GM23338 (cell line): ENCODE measurements around the gene ERN1. TPM values are rescaled to one million over a fixed set of nuclear protein-coding genes. Genes with fewer than 3 reads are reported as not detected.

Experiments
- ATAC-seq: fragments of 200-7000 bp; cut with Tn5 transposase; 3 replicates; pipeline ENCODE4 v1.9.1; 2020
- DNase-seq: peaks from one replicate; pipeline ENCODE4 v3.0.0-alpha.2; 2015; ENCODE audit warnings: low spot score
- H2AFZ ChIP-seq: fragments of 200-600 bp; sonication (generic); 2 replicates; pipeline ENCODE4 v1.8.0; 2016; ENCODE audit warnings: antibody characterized with exemption, mild to moderate bottlenecking, moderate library complexity
- H3F3A ChIP-seq: fragments of 200-600 bp; sonication (generic); replicated peaks from 2 replicates; pipeline ENCODE4 v1.8.0; 2017; ENCODE audit warnings: antibody characterized with exemption, mixed run types, low read depth
- H3K27ac ChIP-seq: fragments of 200-600 bp; sonication (generic); 2 replicates; pipeline ENCODE4 v1.6.1; 2016; ENCODE audit warnings: low read depth
- H3K27me3 ChIP-seq: fragments of 200-600 bp; sonication (generic); 2 replicates; pipeline ENCODE4 v1.8.0; 2016; ENCODE audit warnings: mild to moderate bottlenecking, mixed run types, moderate library complexity; ENCODE audit not compliant: insufficient read depth
- H3K36me3 ChIP-seq: fragments of 200-600 bp; sonication (generic); 2 replicates; pipeline ENCODE4 v1.8.0; 2016; ENCODE audit warnings: mild to moderate bottlenecking; ENCODE audit not compliant: insufficient read depth
- H3K4me1 ChIP-seq: fragments of 200-600 bp; sonication (generic); 2 replicates; pipeline ENCODE4 v1.8.0; 2016; ENCODE audit warnings: mild to moderate bottlenecking, moderate library complexity; ENCODE audit not compliant: insufficient read depth
- H3K4me2 ChIP-seq: fragments of 200-600 bp; sonication (generic); 2 replicates; pipeline ENCODE4 v1.7.1; 2017; ENCODE audit warnings: mixed run types
- H3K4me3 ChIP-seq: fragments of 200-600 bp; sonication (generic); 2 replicates; pipeline ENCODE4 v1.6.1; 2016; ENCODE audit warnings: mixed run types
- H3K79me2 ChIP-seq: fragments of 200-600 bp; sonication (generic); replicated peaks from 2 replicates; pipeline ENCODE4 v1.8.0; 2017; ENCODE audit warnings: mild to moderate bottlenecking; ENCODE audit not compliant: insufficient read depth
- H3K9me2 ChIP-seq: fragments of 200-600 bp; sonication (generic); 2 replicates; pipeline ENCODE4 v1.8.0; 2017; ENCODE audit not compliant: insufficient read depth
- H4K20me1 ChIP-seq: fragments of 200-600 bp; sonication (generic); replicated peaks from 2 replicates; pipeline ENCODE4 v1.8.0; 2017; ENCODE audit warnings: mild to moderate bottlenecking; ENCODE audit not compliant: insufficient read depth
- H3K27ac Mint-ChIP-seq: 2 replicates; pipeline ENCODE4 v1.8.0; 2020; ENCODE audit warnings: inconsistent platforms, mild to moderate bottlenecking, moderate library complexity, mixed read lengths
- H3K27me3 Mint-ChIP-seq: 3 replicates; pipeline ENCODE4 v1.8.0; 2022; ENCODE audit warnings: low read depth, mild to moderate bottlenecking, moderate library complexity, mixed read lengths, inconsistent platforms; ENCODE audit not compliant: insufficient read depth, poor library complexity
- H3K36me3 Mint-ChIP-seq: 3 replicates; pipeline ENCODE4 v1.8.0; 2021; ENCODE audit warnings: low read depth, mild to moderate bottlenecking, inconsistent platforms, moderate library complexity, mixed read lengths
- H3K4me1 Mint-ChIP-seq: 3 replicates; pipeline ENCODE4 v1.8.0; 2020; ENCODE audit warnings: mild to moderate bottlenecking, inconsistent platforms, mixed read lengths
- H3K4me3 Mint-ChIP-seq: 3 replicates; pipeline ENCODE4 v1.8.0; 2021; ENCODE audit warnings: moderate library complexity, mild to moderate bottlenecking, inconsistent platforms, mixed read lengths
- H3K9me3 Mint-ChIP-seq: 3 replicates; pipeline ENCODE4 v1.8.0; 2020; ENCODE audit warnings: moderate library complexity, mild to moderate bottlenecking, inconsistent platforms, mixed read lengths
- EZH2 ChIP-seq: fragments of 200-600 bp; sonication (generic); IDR thresholded peaks from one replicate; pipeline ENCODE4 v1.8.0; 2017; ENCODE audit warnings: antibody characterized with exemption, mild to moderate bottlenecking, low read depth; ENCODE audit not compliant: unreplicated experiment
- JUNB ChIP-seq: IDR thresholded peaks from one replicate; pipeline ENCODE4 v1.6.1; 2016; ENCODE audit warnings: antibody characterized with exemption; ENCODE audit not compliant: unreplicated experiment
- NANOG ChIP-seq: IDR thresholded peaks from 2 replicates; pipeline ENCODE4 v1.6.1; 2016; ENCODE audit warnings: antibody characterized with exemption, borderline replicate concordance
- POLR2AphosphoS5 ChIP-seq: IDR thresholded peaks from 2 replicates; pipeline ENCODE4 v1.6.1; 2016; ENCODE audit warnings: antibody characterized with exemption, low read depth
- STAT1 ChIP-seq: IDR thresholded peaks from one replicate; pipeline ENCODE4 v1.6.1; 2016; ENCODE audit warnings: antibody characterized with exemption; ENCODE audit not compliant: unreplicated experiment
- ZNF114 ChIP-seq: fragments of 250-450 bp; sonication (Bioruptor Pico); IDR thresholded peaks from 2 replicates; pipeline ENCODE4 v1.5.0; 2020; ENCODE audit warnings: mild to moderate bottlenecking, moderate library complexity
- ZNF331 ChIP-seq: fragments of 250-450 bp; sonication (Bioruptor Pico); IDR thresholded peaks from 2 replicates; pipeline ENCODE4 v1.5.0; 2020; ENCODE audit warnings: low read depth, mild to moderate bottlenecking, moderate library complexity
- polyA plus RNA-seq: library from polyadenylated mRNA; unstranded; fragments of >200 nt; fragmentation: Nextera tagmentation; extraction: Ambion mirVana; gene quantifications from 2 replicates; pipeline ENCODE4 v1.2.1, GENCODE V29; 2016
- total RNA-seq: library from RNA; depleted of rRNA; stranded (reverse); fragments of >200 nt; shearing (Covaris generic); gene quantifications from 2 replicates; pipeline ENCODE4 v1.2.3, GENCODE V29; 2014
- TF ChIP-seq, protein P1 (sequence below): IDR thresholded peaks from one replicate; pipeline ENCODE4 v1.6.1; 2018; ENCODE audit warnings: antibody characterized with exemption; ENCODE audit not compliant: unreplicated experiment
- TF ChIP-seq, protein P2 (sequence below): IDR thresholded peaks from 2 replicates; pipeline ENCODE4 v1.6.1; 2016; ENCODE audit warnings: antibody characterized with exemption
- TF ChIP-seq, protein P3 (sequence below): fragments of 250-450 bp; sonication (Bioruptor Pico); IDR thresholded peaks from 2 replicates; pipeline ENCODE4 v1.5.0; 2020; ENCODE audit warnings: mild to moderate bottlenecking, moderate library complexity

The ERN1 gene
- total and polyA plus RNA-seq, 2 experiments from 2014 or later: 5.9 to 7.5 TPM

DNA sequence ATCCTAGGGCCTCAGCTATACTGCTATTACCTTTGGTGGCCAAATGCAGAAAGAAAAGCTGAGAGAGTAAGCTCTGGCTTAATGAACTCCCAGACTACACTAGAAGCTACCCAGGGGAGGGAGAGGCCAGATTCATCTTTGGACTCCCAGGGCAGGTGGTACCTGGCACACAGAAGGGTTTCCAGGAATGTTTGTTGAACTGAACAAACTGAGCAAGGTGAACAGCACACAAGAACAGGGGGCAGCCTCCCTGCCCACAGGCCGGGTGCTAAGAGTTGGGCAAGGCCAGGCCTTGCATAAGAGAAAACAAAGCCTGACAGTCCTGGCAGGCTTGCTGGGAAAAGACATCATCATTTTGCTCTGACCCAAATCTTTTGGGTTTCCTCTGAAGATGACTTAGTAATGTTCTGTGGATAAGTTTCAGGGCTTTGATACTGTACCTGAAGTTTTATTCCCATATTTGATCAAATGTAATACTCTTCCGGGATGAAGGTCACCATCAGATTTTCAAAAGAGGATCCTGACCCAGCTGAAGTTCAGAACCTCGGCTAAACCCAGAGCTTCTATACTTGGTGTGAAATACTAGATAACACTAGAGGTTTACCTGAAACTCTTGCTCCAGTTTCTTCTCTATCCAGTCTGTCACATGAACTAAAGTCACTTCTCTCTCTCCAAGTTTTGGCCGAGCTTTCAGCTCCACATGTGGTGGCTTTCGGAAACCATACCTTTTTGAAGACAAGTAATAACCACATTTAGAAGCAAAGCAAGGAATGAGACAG is 20.5 kb upstream of the ERN1 start (continued):
- TF ChIP-seq, protein P1, sequence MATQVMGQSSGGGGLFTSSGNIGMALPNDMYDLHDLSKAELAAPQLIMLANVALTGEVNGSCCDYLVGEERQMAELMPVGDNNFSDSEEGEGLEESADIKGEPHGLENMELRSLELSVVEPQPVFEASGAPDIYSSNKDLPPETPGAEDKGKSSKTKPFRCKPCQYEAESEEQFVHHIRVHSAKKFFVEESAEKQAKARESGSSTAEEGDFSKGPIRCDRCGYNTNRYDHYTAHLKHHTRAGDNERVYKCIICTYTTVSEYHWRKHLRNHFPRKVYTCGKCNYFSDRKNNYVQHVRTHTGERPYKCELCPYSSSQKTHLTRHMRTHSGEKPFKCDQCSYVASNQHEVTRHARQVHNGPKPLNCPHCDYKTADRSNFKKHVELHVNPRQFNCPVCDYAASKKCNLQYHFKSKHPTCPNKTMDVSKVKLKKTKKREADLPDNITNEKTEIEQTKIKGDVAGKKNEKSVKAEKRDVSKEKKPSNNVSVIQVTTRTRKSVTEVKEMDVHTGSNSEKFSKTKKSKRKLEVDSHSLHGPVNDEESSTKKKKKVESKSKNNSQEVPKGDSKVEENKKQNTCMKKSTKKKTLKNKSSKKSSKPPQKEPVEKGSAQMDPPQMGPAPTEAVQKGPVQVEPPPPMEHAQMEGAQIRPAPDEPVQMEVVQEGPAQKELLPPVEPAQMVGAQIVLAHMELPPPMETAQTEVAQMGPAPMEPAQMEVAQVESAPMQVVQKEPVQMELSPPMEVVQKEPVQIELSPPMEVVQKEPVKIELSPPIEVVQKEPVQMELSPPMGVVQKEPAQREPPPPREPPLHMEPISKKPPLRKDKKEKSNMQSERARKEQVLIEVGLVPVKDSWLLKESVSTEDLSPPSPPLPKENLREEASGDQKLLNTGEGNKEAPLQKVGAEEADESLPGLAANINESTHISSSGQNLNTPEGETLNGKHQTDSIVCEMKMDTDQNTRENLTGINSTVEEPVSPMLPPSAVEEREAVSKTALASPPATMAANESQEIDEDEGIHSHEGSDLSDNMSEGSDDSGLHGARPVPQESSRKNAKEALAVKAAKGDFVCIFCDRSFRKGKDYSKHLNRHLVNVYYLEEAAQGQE: no peak
- TF ChIP-seq STAT1 (no peak), ZNF331 (no peak), POLR2AphosphoS5 (no peak)

DNA sequence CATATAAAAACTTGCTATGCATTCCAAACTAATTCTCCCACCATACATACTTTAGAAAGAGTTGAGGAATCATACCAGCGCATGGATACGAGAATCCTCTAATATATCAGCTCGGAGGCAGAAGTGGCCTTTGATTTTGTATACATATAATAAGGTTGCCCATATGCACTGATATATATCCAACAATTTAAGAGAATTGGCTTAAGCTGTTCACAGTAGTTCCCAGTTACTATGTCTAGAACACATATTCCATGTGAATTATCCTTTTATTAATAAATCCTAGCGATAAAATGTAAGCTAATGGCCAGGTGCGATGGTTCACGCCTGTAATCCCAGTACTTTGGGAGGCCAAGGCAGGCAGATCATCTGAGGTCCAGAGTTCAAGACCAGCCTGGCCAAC is 19.3 kb upstream of the ERN1 start:
- peaks cover 29% of the 10 kb centered on the region for H3K36me3 Mint-ChIP-seq
- TF ChIP-seq, protein P1: no peak
- TF ChIP-seq EZH2: no peak
- no peak for TF ChIP-seq JUNB
- TF ChIP-seq, protein P2, sequence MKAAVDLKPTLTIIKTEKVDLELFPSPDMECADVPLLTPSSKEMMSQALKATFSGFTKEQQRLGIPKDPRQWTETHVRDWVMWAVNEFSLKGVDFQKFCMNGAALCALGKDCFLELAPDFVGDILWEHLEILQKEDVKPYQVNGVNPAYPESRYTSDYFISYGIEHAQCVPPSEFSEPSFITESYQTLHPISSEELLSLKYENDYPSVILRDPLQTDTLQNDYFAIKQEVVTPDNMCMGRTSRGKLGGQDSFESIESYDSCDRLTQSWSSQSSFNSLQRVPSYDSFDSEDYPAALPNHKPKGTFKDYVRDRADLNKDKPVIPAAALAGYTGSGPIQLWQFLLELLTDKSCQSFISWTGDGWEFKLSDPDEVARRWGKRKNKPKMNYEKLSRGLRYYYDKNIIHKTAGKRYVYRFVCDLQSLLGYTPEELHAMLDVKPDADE: no peak
- no peak for TF ChIP-seq NANOG
- TF ChIP-seq, protein P3, sequence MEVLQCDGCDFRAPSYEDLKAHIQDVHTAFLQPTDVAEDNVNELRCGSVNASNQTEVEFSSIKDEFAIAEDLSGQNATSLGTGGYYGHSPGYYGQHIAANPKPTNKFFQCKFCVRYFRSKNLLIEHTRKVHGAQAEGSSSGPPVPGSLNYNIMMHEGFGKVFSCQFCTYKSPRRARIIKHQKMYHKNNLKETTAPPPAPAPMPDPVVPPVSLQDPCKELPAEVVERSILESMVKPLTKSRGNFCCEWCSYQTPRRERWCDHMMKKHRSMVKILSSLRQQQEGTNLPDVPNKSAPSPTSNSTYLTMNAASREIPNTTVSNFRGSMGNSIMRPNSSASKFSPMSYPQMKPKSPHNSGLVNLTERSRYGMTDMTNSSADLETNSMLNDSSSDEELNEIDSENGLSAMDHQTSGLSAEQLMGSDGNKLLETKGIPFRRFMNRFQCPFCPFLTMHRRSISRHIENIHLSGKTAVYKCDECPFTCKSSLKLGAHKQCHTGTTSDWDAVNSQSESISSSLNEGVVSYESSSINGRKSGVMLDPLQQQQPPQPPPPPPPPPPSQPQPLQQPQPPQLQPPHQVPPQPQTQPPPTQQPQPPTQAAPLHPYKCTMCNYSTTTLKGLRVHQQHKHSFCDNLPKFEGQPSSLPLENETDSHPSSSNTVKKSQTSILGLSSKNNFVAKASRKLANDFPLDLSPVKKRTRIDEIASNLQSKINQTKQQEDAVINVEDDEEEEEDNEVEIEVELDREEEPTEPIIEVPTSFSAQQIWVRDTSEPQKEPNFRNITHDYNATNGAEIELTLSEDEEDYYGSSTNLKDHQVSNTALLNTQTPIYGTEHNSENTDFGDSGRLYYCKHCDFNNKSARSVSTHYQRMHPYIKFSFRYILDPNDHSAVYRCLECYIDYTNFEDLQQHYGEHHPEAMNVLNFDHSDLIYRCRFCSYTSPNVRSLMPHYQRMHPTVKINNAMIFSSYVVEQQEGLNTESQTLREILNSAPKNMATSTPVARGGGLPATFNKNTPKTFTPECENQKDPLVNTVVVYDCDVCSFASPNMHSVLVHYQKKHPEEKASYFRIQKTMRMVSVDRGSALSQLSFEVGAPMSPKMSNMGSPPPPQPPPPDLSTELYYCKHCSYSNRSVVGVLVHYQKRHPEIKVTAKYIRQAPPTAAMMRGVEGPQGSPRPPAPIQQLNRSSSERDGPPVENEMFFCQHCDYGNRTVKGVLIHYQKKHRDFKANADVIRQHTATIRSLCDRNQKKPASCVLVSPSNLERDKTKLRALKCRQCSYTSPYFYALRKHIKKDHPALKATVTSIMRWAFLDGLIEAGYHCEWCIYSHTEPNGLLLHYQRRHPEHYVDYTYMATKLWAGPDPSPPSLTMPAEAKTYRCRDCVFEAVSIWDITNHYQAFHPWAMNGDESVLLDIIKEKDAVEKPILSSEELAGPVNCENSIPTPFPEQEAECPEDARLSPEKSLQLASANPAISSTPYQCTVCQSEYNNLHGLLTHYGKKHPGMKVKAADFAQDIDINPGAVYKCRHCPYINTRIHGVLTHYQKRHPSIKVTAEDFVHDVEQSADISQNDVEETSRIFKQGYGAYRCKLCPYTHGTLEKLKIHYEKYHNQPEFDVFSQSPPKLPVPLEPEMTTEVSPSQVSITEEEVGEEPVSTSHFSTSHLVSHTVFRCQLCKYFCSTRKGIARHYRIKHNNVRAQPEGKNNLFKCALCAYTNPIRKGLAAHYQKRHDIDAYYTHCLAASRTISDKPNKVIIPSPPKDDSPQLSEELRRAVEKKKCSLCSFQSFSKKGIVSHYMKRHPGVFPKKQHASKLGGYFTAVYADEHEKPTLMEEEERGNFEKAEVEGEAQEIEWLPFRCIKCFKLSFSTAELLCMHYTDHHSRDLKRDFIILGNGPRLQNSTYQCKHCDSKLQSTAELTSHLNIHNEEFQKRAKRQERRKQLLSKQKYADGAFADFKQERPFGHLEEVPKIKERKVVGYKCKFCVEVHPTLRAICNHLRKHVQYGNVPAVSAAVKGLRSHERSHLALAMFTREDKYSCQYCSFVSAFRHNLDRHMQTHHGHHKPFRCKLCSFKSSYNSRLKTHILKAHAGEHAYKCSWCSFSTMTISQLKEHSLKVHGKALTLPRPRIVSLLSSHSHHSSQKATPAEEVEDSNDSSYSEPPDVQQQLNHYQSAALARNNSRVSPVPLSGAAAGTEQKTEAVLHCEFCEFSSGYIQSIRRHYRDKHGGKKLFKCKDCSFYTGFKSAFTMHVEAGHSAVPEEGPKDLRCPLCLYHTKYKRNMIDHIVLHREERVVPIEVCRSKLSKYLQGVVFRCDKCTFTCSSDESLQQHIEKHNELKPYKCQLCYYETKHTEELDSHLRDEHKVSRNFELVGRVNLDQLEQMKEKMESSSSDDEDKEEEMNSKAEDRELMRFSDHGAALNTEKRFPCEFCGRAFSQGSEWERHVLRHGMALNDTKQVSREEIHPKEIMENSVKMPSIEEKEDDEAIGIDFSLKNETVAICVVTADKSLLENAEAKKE (CRISPR knock-in tag): no peak
- TF ChIP-seq STAT1: no peak
- no peak for TF ChIP-seq ZNF114 (CRISPR knock-in tag)

More for the DNA sequence above, 19.3 kb upstream of the ERN1 start:
- no peaks in the 10 kb centered on the region for H3K79me2 ChIP-seq
- DNase-seq (no peak), ATAC-seq (no peak)
- no peaks in the 10 kb centered on the region for H3K36me3 ChIP-seq
- no peak overlapping the region for H3K4me2 ChIP-seq
- H3K27me3 ChIP-seq: no peaks in the 10 kb centered on the region
- no peaks in the 10 kb centered on the region for H4K20me1 ChIP-seq
- H3K27ac ChIP-seq: no peak overlapping the region
- H3K4me1 ChIP-seq: peaks cover 11% of the 10 kb centered on the region
- H3K27me3 Mint-ChIP-seq: peaks cover 7% of the 10 kb centered on the region
- H3K4me3 ChIP-seq: no peak overlapping the region
- no peak overlapping the region for H3K27ac Mint-ChIP-seq
- no peak overlapping the region for H2AFZ ChIP-seq
- H3F3A ChIP-seq: peaks cover 24% of the 10 kb centered on the region; the same call in 1 of the 2 replicates
- peaks cover 28% of the 10 kb centered on the region for H3K4me1 Mint-ChIP-seq
- H3K9me3 Mint-ChIP-seq: no peaks in the 10 kb centered on the region; the same call in 2 of the 3 replicates
- no peaks in the 10 kb centered on the region for H3K9me2 ChIP-seq
- no peak overlapping the region for H3K4me3 Mint-ChIP-seq
